GM12891 (cell line): ENCODE results near the gene ARL4D.

ENCODE experiments used
- POLR2A ChIP-seq: IDR thresholded peaks from 2 replicates; pipeline ENCODE4 v1.6.1; 2011; ENCODE audit warnings: low read depth, low read length, control low read depth
- POLR2AphosphoS5 ChIP-seq: IDR thresholded peaks from 2 replicates; pipeline ENCODE4 v1.6.1; 2011; ENCODE audit warnings: low read depth, low read length, control low read depth
- POU2F2 ChIP-seq: IDR thresholded peaks from 2 replicates; pipeline ENCODE4 v1.6.1; 2011; ENCODE audit warnings: low read depth, mild to moderate bottlenecking, control low read depth, low read length, moderate library complexity
- SPI1 ChIP-seq: IDR thresholded peaks from 2 replicates; pipeline ENCODE4 v1.6.1; 2011; ENCODE audit warnings: low read depth, low read length, control low read depth
- TAF1 ChIP-seq: IDR thresholded peaks from 2 replicates; pipeline ENCODE4 v1.6.1; 2011; ENCODE audit warnings: low read depth, low read length, control low read depth

DNA sequence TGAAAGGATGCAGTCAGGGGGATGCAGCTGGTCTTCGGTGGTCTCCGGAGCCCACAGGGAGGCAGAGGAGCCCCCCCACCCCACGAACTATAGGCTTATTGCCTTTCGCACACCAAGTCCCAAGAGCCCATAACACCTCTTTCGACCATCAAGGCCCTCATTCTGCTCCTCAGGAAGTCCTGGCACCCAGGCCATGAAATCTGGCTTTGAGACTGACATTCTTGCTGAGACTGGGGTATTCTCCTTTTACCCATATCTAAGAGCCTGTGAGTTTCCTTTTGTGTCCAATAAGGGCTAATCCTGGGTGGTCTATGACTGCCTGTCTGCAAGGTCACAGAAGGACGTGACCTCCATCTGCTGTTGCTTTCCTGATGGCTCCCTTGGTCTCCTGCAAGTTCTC lies 6.4 kb upstream of the ARL4D start:
- TF ChIP-seq POLR2AphosphoS5: no peak
- TF ChIP-seq POU2F2: no peak
- TF ChIP-seq POLR2A: no peak
- TF ChIP-seq TAF1: no peak
- no peak for TF ChIP-seq SPI1
